ENCODE results near the gene KCNAB1. TPM values are rescaled to one million over a fixed set of nuclear protein-coding genes. Genes with fewer than 3 reads are reported as not detected.

KCNAB1 gene
- total RNA-seq, 1 donor from 2014 or later: 3.2 TPM

- DNase-seq: no peak
- no peak overlapping the region for H3K4me3 ChIP-seq
Observed at GRCh38 chr3:156144060-156144459, 23.7 kb downstream of the KCNAB1 start.

DNA sequence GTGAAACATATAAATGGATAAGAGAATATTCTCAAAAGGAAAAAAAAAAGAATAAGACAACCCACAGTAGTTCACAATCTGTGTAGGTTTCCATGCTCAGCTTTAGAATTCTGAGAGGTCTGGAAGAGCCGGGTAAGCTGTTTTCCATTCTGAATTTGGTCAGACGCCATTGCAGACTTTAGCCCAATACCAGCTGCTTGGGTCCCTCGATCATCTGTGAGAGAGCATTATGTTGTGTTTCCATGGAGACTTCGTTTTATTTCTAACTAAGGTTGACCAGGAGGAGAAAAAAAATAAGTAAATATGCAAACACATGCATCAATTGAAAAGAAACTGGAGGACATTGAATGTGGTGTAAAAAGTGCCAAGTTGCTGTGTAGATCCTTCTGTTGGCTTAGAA is 25.5 kb downstream of the KCNAB1 start:
- intact Hi-C loops (cut with DNase I): loop anchor here (10.0 kb wide), 1 partner anchor 369 kb away; no protein-coding TSS in a partner anchor
- Histone ChIP-seq H3K4me3 (no peak overlapping the region), H3K27me3 (no peaks in the 10 kb centered on the region), H3K36me3 (no peaks in the 10 kb centered on the region), H3K27ac (no peak overlapping the region), H3K9me3 (no peaks in the 10 kb centered on the region), H3K4me1 (peaks cover 13% of the 10 kb centered on the region)
- DNase-seq (no peak), ATAC-seq (no peak)
- no peak for TF ChIP-seq CTCF (IDR thresholded peaks at IDR 0.05)

More at GRCh38 chr3:156144060-156144459, 23.7 kb downstream of the KCNAB1 start:
- intact Hi-C loops (cut with DNase I): loop anchor here (10.0 kb wide), 1 partner anchor 371 kb away; no protein-coding TSS in a partner anchor
- Histone ChIP-seq H3K4me1 (no peaks in the 10 kb centered on the region), H3K36me3 (no peaks in the 10 kb centered on the region), H3K27ac (no peak overlapping the region), H3K27me3 (no peaks in the 10 kb centered on the region), H3K9me3 (no peaks in the 10 kb centered on the region)
- no peak for ATAC-seq
- no peak for TF ChIP-seq CTCF (IDR thresholded peaks at IDR 0.05)

DNA sequence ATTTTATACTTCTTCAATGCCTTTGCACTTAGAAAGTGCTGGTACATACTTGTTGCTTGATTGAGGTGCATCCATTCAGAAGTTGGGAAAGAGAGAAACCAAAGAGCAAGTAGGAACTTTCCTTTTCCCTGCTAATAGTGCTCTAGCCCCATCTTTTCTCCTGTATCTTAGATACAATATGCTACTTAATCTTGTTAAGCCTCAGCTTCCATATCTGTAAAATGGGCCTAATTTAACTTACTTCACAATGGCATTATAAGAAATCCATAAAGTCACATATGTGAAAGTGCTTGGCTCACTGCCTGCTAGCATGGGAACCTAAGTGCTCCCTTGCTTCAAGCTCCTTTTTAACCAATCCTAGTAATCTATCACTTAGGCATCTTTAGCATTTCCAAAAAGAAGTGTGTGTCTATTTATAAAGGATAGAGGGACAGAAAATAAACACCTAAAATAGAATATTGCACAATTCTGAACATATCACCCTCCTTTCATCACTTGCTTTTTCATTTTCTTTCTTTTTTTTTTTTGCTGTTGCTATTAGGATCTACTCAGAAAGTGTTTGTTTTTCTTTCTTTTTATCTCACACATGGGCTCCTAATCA is 28.1 kb downstream of the KCNAB1 start:
- no peak for TF ChIP-seq CTCF (IDR thresholded peaks at IDR 0.05)
- Histone ChIP-seq H3K4me1 (peaks cover 13% of the 10 kb centered on the region), H3K4me3 (no peak overlapping the region), H3K27me3 (no peaks in the 10 kb centered on the region), H3K9me3 (no peaks in the 10 kb centered on the region), H3K36me3 (no peaks in the 10 kb centered on the region), H3K27ac (no peak overlapping the region)
- ATAC-seq (no peak), DNase-seq (no peak)
- intact Hi-C loops (cut with DNase I): loop anchor here (10.0 kb wide), 1 partner anchor 366 kb away; no protein-coding TSS in a partner anchor

- ATAC-seq: peak; percentile 32
- intact Hi-C loops (cut with DNase I): loop anchor here (10.0 kb wide), 1 partner anchor 366 kb away; no protein-coding TSS in a partner anchor
Observed at GRCh38 chr3:156148946-156149381, 28.6 kb downstream of the KCNAB1 start.

GRCh38 chr3:156149876-156150275 is 29.5 kb downstream of the KCNAB1 start:
- Histone ChIP-seq H3K27ac (peak overlapping the region; percentile 20), H3K4me3 (no peak overlapping the region)
- ATAC-seq: no peak

More at GRCh38 chr3:156148946-156149381, 28.6 kb downstream of the KCNAB1 start:
- H3K9me3 ChIP-seq: no peaks in the 10 kb centered on the region
- DNase-seq: no peak
- H3K36me3 ChIP-seq: no peaks in the 10 kb centered on the region
- H3K4me3 ChIP-seq: peak overlapping the region; percentile 12
- no peak for TF ChIP-seq CTCF (IDR thresholded peaks at IDR 0.05)
- H3K4me1 ChIP-seq: peaks cover 13% of the 10 kb centered on the region
- no peaks in the 10 kb centered on the region for H3K27me3 ChIP-seq
- peak overlapping the region; percentile 20 for H3K27ac ChIP-seq

More at GRCh38 chr3:156149876-156150275, 29.5 kb downstream of the KCNAB1 start:
- intact Hi-C loops (cut with DNase I): loop anchor here (10.0 kb wide), 1 partner anchor 365 kb away; no protein-coding TSS in a partner anchor
- no peak for DNase-seq
- TF ChIP-seq CTCF (IDR thresholded peaks at IDR 0.05): no peak
- H3K9me3 ChIP-seq: no peaks in the 10 kb centered on the region
- H3K36me3 ChIP-seq: no peaks in the 10 kb centered on the region
- peaks cover 13% of the 10 kb centered on the region for H3K4me1 ChIP-seq
- no peaks in the 10 kb centered on the region for H3K27me3 ChIP-seq
